ENCODE measurements around the gene CDH9. TPM values are rescaled to one million over a fixed set of nuclear protein-coding genes. Genes with fewer than 3 reads are reported as not detected.

The CDH9 gene
- total and polyA plus RNA-seq, 4 donors, result not detected

GRCh38 chr5:26948921-26949320, 89.5 kb downstream of the CDH9 start:
- Histone ChIP-seq H3K4me3 (no peak overlapping the region), H3K27ac (ENCODE audit: low read depth in 1 of 2, low read length in 1 of 2) (no peak overlapping the region), H3K9me3 (ENCODE audit: control insufficient read depth in 4 of 4, insufficient read depth in 3 of 4, low read length in 3 of 4) (no peaks in the 10 kb centered on the region), H3K27me3 (ENCODE audit: control insufficient read depth in 3 of 3, insufficient read depth in 3 of 3, low read length in 2 of 3) (no peaks in the 10 kb centered on the region), H3K36me3 (ENCODE audit: control insufficient read depth in 4 of 4, insufficient read depth in 4 of 4, low read length in 4 of 4) (no peaks in the 10 kb centered on the region), H3K4me1 (ENCODE audit: control insufficient read depth in 5 of 5, insufficient read depth in 5 of 5, low read length in 5 of 5) (no peaks in the 10 kb centered on the region), H3K9ac (ENCODE audit: insufficient read depth in 1 of 2, low read length in 2 of 2) (no peak overlapping the region)
- WGBS, 2 donors, result 75 to 86% methylated on average over 2 of the region's 2 CpGs
- ATAC-seq (ENCODE audit: insufficient read depth, low FRiP score), result no peak
- no peak for DNase-seq
- TF ChIP-seq, protein P1, sequence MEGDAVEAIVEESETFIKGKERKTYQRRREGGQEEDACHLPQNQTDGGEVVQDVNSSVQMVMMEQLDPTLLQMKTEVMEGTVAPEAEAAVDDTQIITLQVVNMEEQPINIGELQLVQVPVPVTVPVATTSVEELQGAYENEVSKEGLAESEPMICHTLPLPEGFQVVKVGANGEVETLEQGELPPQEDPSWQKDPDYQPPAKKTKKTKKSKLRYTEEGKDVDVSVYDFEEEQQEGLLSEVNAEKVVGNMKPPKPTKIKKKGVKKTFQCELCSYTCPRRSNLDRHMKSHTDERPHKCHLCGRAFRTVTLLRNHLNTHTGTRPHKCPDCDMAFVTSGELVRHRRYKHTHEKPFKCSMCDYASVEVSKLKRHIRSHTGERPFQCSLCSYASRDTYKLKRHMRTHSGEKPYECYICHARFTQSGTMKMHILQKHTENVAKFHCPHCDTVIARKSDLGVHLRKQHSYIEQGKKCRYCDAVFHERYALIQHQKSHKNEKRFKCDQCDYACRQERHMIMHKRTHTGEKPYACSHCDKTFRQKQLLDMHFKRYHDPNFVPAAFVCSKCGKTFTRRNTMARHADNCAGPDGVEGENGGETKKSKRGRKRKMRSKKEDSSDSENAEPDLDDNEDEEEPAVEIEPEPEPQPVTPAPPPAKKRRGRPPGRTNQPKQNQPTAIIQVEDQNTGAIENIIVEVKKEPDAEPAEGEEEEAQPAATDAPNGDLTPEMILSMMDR (IDR thresholded peaks at IDR 0.05; ENCODE audit: control extremely low read depth, extremely low read depth), result no peak

DNA sequence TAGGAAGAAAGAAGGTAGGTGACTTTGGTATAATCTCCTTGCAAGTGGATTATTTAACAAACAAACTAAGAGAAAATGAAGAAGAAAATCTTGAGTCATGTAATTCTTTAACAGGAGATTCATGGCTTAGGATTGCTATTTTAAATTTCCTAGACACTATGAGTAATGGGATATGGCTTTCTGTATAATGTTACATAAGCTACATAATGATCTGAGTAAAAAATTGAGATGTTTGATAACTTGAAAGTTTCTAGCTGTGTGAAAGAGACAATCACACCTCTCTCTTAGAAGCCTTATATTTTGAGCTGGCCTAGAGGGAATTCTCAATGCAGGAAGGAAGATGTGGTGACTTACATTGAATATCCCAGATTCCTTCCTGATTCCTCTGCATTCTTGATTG, 92.5 kb downstream of the CDH9 start:
- TF ChIP-seq, protein P1 (IDR thresholded peaks at IDR 0.05; ENCODE audit: control extremely low read depth, extremely low read depth), result no peak
- H3K36me3 ChIP-seq (ENCODE audit: control insufficient read depth in 4 of 4, insufficient read depth in 4 of 4, low read length in 4 of 4), result no peaks in the 10 kb centered on the region
- no peaks in the 10 kb centered on the region for H3K27me3 ChIP-seq (ENCODE audit: control insufficient read depth in 3 of 3, insufficient read depth in 3 of 3, low read length in 2 of 3)
- H3K9ac ChIP-seq (ENCODE audit: insufficient read depth in 1 of 2, low read length in 2 of 2), result no peak overlapping the region
- no peak for ATAC-seq (ENCODE audit: insufficient read depth, low FRiP score)
- DNase-seq, result no peak
- H3K4me1 ChIP-seq (ENCODE audit: control insufficient read depth in 5 of 5, insufficient read depth in 5 of 5, low read length in 5 of 5), result no peaks in the 10 kb centered on the region
- H3K4me3 ChIP-seq, result no peak overlapping the region
- no peak overlapping the region for H3K27ac ChIP-seq (ENCODE audit: low read depth in 1 of 2, low read length in 1 of 2)
- peaks cover 0 to 7% (median 0%) of the 10 kb centered on the region in 4 donors for H3K9me3 ChIP-seq (ENCODE audit: control insufficient read depth in 4 of 4, insufficient read depth in 3 of 4, low read length in 3 of 4)

- no peak for ATAC-seq (ENCODE audit: insufficient read depth, low FRiP score)
- 46 to 56% methylated on average over 2 of the region's 2 CpGs for WGBS, 2 donors
- Histone ChIP-seq H3K4me1 (ENCODE audit: control insufficient read depth in 5 of 5, insufficient read depth in 5 of 5, low read length in 5 of 5) (no peaks in the 10 kb centered on the region), H3K27ac (ENCODE audit: low read depth in 1 of 2, low read length in 1 of 2) (no peak overlapping the region), H3K9me3 (ENCODE audit: control insufficient read depth in 4 of 4, insufficient read depth in 3 of 4, low read length in 3 of 4) (peaks cover 0 to 7% (median 0%) of the 10 kb centered on the region in 4 donors), H3K36me3 (ENCODE audit: control insufficient read depth in 4 of 4, insufficient read depth in 4 of 4, low read length in 4 of 4) (no peaks in the 10 kb centered on the region), H3K9ac (ENCODE audit: insufficient read depth in 1 of 2, low read length in 2 of 2) (no peak overlapping the region), H3K27me3 (ENCODE audit: control insufficient read depth in 3 of 3, insufficient read depth in 3 of 3, low read length in 2 of 3) (no peaks in the 10 kb centered on the region), H3K4me3 (no peak overlapping the region)
- DNase-seq, result peak in 2 of 3 donors; percentile 13 to 23
- TF ChIP-seq, protein P1 (IDR thresholded peaks at IDR 0.05; ENCODE audit: control extremely low read depth, extremely low read depth), result no peak
Measured at GRCh38 chr5:26942481-26942880, 95.9 kb downstream of the CDH9 start.

DNA sequence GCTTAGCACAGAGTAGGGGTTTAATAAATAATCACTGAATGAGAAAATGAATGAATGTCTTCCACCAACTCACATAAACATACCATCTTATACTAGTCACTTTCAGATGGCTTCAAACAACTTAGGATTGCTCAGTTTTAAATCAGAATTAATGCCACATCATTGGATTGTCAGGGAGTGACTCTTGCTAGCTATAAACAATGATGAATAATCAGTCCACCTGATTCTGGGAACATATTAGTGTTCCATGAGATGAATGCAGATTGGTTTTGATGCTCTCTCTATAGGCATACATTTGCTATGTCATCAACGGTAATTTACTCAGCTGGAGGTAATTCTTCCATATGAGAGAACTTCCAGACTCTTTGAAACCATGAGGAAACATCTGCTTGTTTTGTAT, 97.4 kb downstream of the CDH9 start:
- H3K27me3 ChIP-seq (ENCODE audit: control insufficient read depth in 3 of 3, insufficient read depth in 3 of 3, low read length in 2 of 3), result no peaks in the 10 kb centered on the region
- 79 to 85% methylated on average over 1 of the region's 1 CpG for WGBS, 2 donors
- DNase-seq, result no peak

More for the DNA sequence above, 97.4 kb downstream of the CDH9 start:
- Histone ChIP-seq H3K4me1 (ENCODE audit: control insufficient read depth in 5 of 5, insufficient read depth in 5 of 5, low read length in 5 of 5) (no peaks in the 10 kb centered on the region), H3K27ac (ENCODE audit: low read depth in 1 of 2, low read length in 1 of 2) (no peak overlapping the region), H3K36me3 (ENCODE audit: control insufficient read depth in 4 of 4, insufficient read depth in 4 of 4, low read length in 4 of 4) (no peaks in the 10 kb centered on the region), H3K9me3 (ENCODE audit: control insufficient read depth in 4 of 4, insufficient read depth in 3 of 4, low read length in 3 of 4) (peaks cover 0 to 7% (median 0%) of the 10 kb centered on the region in 4 donors), H3K4me3 (no peak overlapping the region), H3K9ac (ENCODE audit: insufficient read depth in 1 of 2, low read length in 2 of 2) (no peak overlapping the region)
- TF ChIP-seq, protein P1 (IDR thresholded peaks at IDR 0.05; ENCODE audit: control extremely low read depth, extremely low read depth), result no peak
- no peak for ATAC-seq (ENCODE audit: insufficient read depth, low FRiP score)
